GM12891 (cell line): ENCODE results near the gene RNU2-63P.
"Not testable (repeated sequence)": the region's sequence is repeated elsewhere in the genome, so short reads cannot be mapped to it uniquely, and the experiment has no call there.

Experiments used
- POLR2A ChIP-seq: IDR thresholded peaks from 2 replicates; pipeline ENCODE4 v1.6.1; 2011; ENCODE audit warnings: low read depth, low read length, control low read depth
- SPI1 ChIP-seq: IDR thresholded peaks from 2 replicates; pipeline ENCODE4 v1.6.1; 2011; ENCODE audit warnings: low read depth, low read length, control low read depth
- TAF1 ChIP-seq: IDR thresholded peaks from 2 replicates; pipeline ENCODE4 v1.6.1; 2011; ENCODE audit warnings: low read depth, low read length, control low read depth

- TF ChIP-seq TAF1, POLR2A, SPI1: not testable (repeated sequence)
Measured at GRCh38 chr2:87972385-87972784, 44.0 kb downstream of the RNU2-63P start.
